GM06990 (cell line): ENCODE data around the gene ABHD11.
A peak's percentile ranks its signal among the peaks of the same experiment; 100 is the strongest.

Source experiments
- DNase-seq: peaks from one replicate; pipeline ENCODE4 v3.0.0-alpha.2; 2011; ENCODE audit not compliant: insufficient read length; ENCODE audit errors: extremely low read depth
- H3K27me3 ChIP-seq: replicated peaks from 2 replicates; pipeline ENCODE4 v1.6.0; 2011; ENCODE audit warnings: low read length; ENCODE audit not compliant: control insufficient read depth, insufficient read depth
- H3K36me3 ChIP-seq: 2 replicates; pipeline ENCODE4 v1.5.1; 2011; ENCODE audit warnings: low read length; ENCODE audit not compliant: control insufficient read depth, insufficient read depth
- H3K4me3 ChIP-seq: replicated peaks from 2 replicates; pipeline ENCODE4 v1.5.1; 2011; ENCODE audit warnings: low read depth, mild to moderate bottlenecking, control low read depth, low read length
- CTCF ChIP-seq: IDR thresholded peaks from 2 replicates; pipeline ENCODE4 v1.5.1; 2011; ENCODE audit warnings: low read length, control low read depth, mild to moderate bottlenecking, inconsistent platforms; ENCODE audit not compliant: insufficient read depth, poor library complexity, severe bottlenecking

Gene ABHD11

GRCh38 chr7:73719806-73720169 is 18.8 kb downstream of the ABHD11 start:
- DNase-seq = no peak
- Histone ChIP-seq H3K4me3 (peak overlapping the region; percentile 54), H3K36me3 (no peaks in the 10 kb centered on the region; the same call in 1 of the 2 replicates), H3K27me3 (no peaks in the 10 kb centered on the region)
- no peak for TF ChIP-seq CTCF

GRCh38 chr7:73718905-73719805 is 19.4 kb downstream of the ABHD11 start, which contains the start of gene STX1A:
Gene STX1A (minus strand): TSS chr7:73719669. CDS start chr7:73719631, 38 bp downstream.
- Histone ChIP-seq H3K4me3 (peak within 1 kb of the TSS; percentile 74), H3K27me3 (no peaks in the 10 kb centered on the region), H3K36me3 (no peaks in the 10 kb centered on the region; the same call in 1 of the 2 replicates)
- DNase-seq = peak; percentile 76
- TF ChIP-seq CTCF = no peak

- DNase-seq = no peak
- TF ChIP-seq CTCF = no peak
- Histone ChIP-seq H3K4me3 (peak overlapping the region; percentile 74), H3K36me3 (no peaks in the 10 kb centered on the region; the same call in 1 of the 2 replicates), H3K27me3 (no peaks in the 10 kb centered on the region)
Observed at GRCh38 chr7:73718438-73718881, 20.1 kb downstream of the ABHD11 start.

- Histone ChIP-seq H3K36me3 (no peaks in the 10 kb centered on the region; the same call in 1 of the 2 replicates), H3K27me3 (no peaks in the 10 kb centered on the region), H3K4me3 (peak overlapping the region; percentile 74)
- DNase-seq = no peak
- no peak for TF ChIP-seq CTCF
Observed at GRCh38 chr7:73717991-73718405, 20.6 kb downstream of the ABHD11 start.

GRCh38 chr7:73717025-73717807 is 21.4 kb downstream of the ABHD11 start:
- Histone ChIP-seq H3K4me3 (no peak overlapping the region), H3K27me3 (no peaks in the 10 kb centered on the region), H3K36me3 (no peaks in the 10 kb centered on the region; the same call in 1 of the 2 replicates)
- TF ChIP-seq CTCF = no peak
- no peak for DNase-seq
